Stimulated activated CD4-positive, alpha-beta T cell treated with anti-CD3 and anti-CD28 coated beads, Interleukin-2, amount 100 ng/mL, for 4 hours (primary cell): Measurements from ENCODE around the gene DOCK4.

Experiments
- DNase-seq: peaks from one replicate; pipeline ENCODE4 v3.0.0-alpha.2; 2020; ENCODE audit warnings: low read depth

DOCK4 gene

GRCh38 chr7:112076324-112076723 is 129.9 kb downstream of the DOCK4 start:
- no peak for DNase-seq

GRCh38 chr7:112074464-112074863 is 131.7 kb downstream of the DOCK4 start:
- DNase-seq, result no peak

- DNase-seq, result no peak
Observed at GRCh38 chr7:112073530-112073929, 132.7 kb downstream of the DOCK4 start.

- no peak for DNase-seq
Observed at GRCh38 chr7:112072541-112073245, 133.5 kb downstream of the DOCK4 start.

GRCh38 chr7:112071856-112072255 is 134.3 kb downstream of the DOCK4 start:
- DNase-seq, result no peak

- no peak for DNase-seq
Observed at GRCh38 chr7:112070674-112071256, 135.4 kb downstream of the DOCK4 start.

GRCh38 chr7:112069879-112070321 is 136.3 kb downstream of the DOCK4 start:
- no peak for DNase-seq

- DNase-seq, result no peak
Observed at GRCh38 chr7:112068967-112069366, 137.2 kb downstream of the DOCK4 start.

GRCh38 chr7:112067632-112068540 is 138.3 kb downstream of the DOCK4 start:
- DNase-seq, result no peak

GRCh38 chr7:112067200-112067599 is 139.0 kb downstream of the DOCK4 start:
- no peak for DNase-seq

GRCh38 chr7:112065758-112066157 is 140.4 kb downstream of the DOCK4 start:
- no peak for DNase-seq

GRCh38 chr7:112064627-112065385 is 141.4 kb downstream of the DOCK4 start:
- no peak for DNase-seq

- no peak for DNase-seq
Observed at GRCh38 chr7:112063974-112064373, 142.2 kb downstream of the DOCK4 start.

GRCh38 chr7:112061051-112061450 is 145.1 kb downstream of the DOCK4 start:
- DNase-seq, result no peak

- no peak for DNase-seq
Observed at GRCh38 chr7:112060625-112061024, 145.6 kb downstream of the DOCK4 start.

GRCh38 chr7:112059675-112060074 is 146.5 kb downstream of the DOCK4 start:
- DNase-seq, result no peak

GRCh38 chr7:112058686-112059085 is 147.5 kb downstream of the DOCK4 start:
- DNase-seq, result no peak

GRCh38 chr7:112056409-112056808 is 149.8 kb downstream of the DOCK4 start:
- DNase-seq, result no peak

- DNase-seq, result no peak
Observed at GRCh38 chr7:112053737-112054069, 152.5 kb downstream of the DOCK4 start.

GRCh38 chr7:112052993-112053736 is 153.0 kb downstream of the DOCK4 start:
- no peak for DNase-seq

- DNase-seq, result no peak
Observed at GRCh38 chr7:112052498-112052897, 153.7 kb downstream of the DOCK4 start.
